Endodermal cell (in vitro differentiated cells): ENCODE results near the gene DOK6. TPM values are rescaled to one million over a fixed set of nuclear protein-coding genes. Genes with fewer than 3 reads are reported as not detected.
A peak's percentile ranks its signal among the peaks of the same experiment; 100 is the strongest.

ENCODE experiments used
- DNase-seq: peaks from one replicate; pipeline ENCODE4 v3.0.0-alpha.2; 2017
- H3K27ac ChIP-seq: 2 replicates; pipeline ENCODE4 v1.5.1; 2013; ENCODE audit warnings: mild to moderate bottlenecking, low read depth, low read length, moderate library complexity
- H3K27me3 ChIP-seq: 2 replicates; pipeline ENCODE4 v1.6.1; 2013; ENCODE audit warnings: mild to moderate bottlenecking, low read length, moderate library complexity; ENCODE audit not compliant: insufficient read depth, control insufficient read depth, poor library complexity, severe bottlenecking
- H3K36me3 ChIP-seq: 2 replicates; pipeline ENCODE4 v1.7.0; 2013; ENCODE audit warnings: mild to moderate bottlenecking, low read length, moderate library complexity; ENCODE audit not compliant: control insufficient read depth, insufficient read depth
- H3K4me1 ChIP-seq: one replicate; pipeline ENCODE4 v1.7.0; 2013; ENCODE audit warnings: low read length; ENCODE audit not compliant: control insufficient read depth, insufficient read depth
- H3K4me3 ChIP-seq: 2 replicates; pipeline ENCODE4 v1.5.1; 2013; ENCODE audit warnings: mild to moderate bottlenecking, low read length, moderate library complexity
- H3K9ac ChIP-seq: 2 replicates; pipeline ENCODE4 v1.6.1; 2013; ENCODE audit warnings: mild to moderate bottlenecking, low read length, moderate library complexity; ENCODE audit not compliant: poor library complexity, severe bottlenecking; ENCODE audit errors: extremely low read depth
- H3K9me3 ChIP-seq: 2 replicates; pipeline ENCODE4 v1.6.1; 2013; ENCODE audit warnings: mild to moderate bottlenecking, low read length, moderate library complexity; ENCODE audit not compliant: control insufficient read depth
- H3K27ac Mint-ChIP-seq: 2 replicates; pipeline ENCODE4 v1.8.0; 2020; ENCODE audit warnings: mixed read lengths
- H3K27me3 Mint-ChIP-seq: 2 replicates; pipeline ENCODE4 v1.8.0; 2021; ENCODE audit warnings: mild to moderate bottlenecking, mixed read lengths; ENCODE audit not compliant: insufficient read depth
- H3K36me3 Mint-ChIP-seq: 2 replicates; pipeline ENCODE4 v1.8.0; 2020; ENCODE audit warnings: low read depth, mixed read lengths
- H3K4me1 Mint-ChIP-seq: 2 replicates; pipeline ENCODE4 v1.8.0; 2020; ENCODE audit warnings: mixed read lengths
- H3K4me3 Mint-ChIP-seq: 2 replicates; pipeline ENCODE4 v1.8.0; 2020; ENCODE audit warnings: mild to moderate bottlenecking, moderate library complexity, mixed read lengths
- H3K9me3 Mint-ChIP-seq: 2 replicates; pipeline ENCODE4 v1.8.0; 2020; ENCODE audit warnings: mild to moderate bottlenecking, mixed read lengths
- WGBS, 2 experiments: methylation state at CpG; one replicate each; pipeline versions ENCODE4 v1.1.5 to v1.1.7; 2013; ENCODE audit warnings: missing lambda C conversion rate in 2 of 2, mixed read lengths in 1 of 2; ENCODE audit not compliant: insufficient coverage in 1 of 2, insufficient read length in 1 of 2; 5-methylcytosine and 5-hydroxymethylcytosine counted together
- total RNA-seq, 2 donors: library from RNA; stranded (reverse); fragmentation: NEBNext Ultra II Directional in 1 of 2; extraction: Animal tissue kit (Norgen Biotek cat#: 25700) in 1 of 2; gene quantifications; 2 replicates in 1 of 2; 3 replicates in 1 of 2; pipeline ENCODE4 v1.2.1, GENCODE V29; 2021
- TF ChIP-seq, protein P1 (sequence below): fragments of 200-600 bp; sonication (generic); conservative IDR thresholded peaks from 2 replicates; pipeline ENCODE4 v1.5.0; 2021; ENCODE audit warnings: antibody characterized with exemption, mild to moderate bottlenecking

DOK6 gene
- total RNA-seq, 2 donors from 2014 or later, result 5.7 to 5.9 TPM

DNA sequence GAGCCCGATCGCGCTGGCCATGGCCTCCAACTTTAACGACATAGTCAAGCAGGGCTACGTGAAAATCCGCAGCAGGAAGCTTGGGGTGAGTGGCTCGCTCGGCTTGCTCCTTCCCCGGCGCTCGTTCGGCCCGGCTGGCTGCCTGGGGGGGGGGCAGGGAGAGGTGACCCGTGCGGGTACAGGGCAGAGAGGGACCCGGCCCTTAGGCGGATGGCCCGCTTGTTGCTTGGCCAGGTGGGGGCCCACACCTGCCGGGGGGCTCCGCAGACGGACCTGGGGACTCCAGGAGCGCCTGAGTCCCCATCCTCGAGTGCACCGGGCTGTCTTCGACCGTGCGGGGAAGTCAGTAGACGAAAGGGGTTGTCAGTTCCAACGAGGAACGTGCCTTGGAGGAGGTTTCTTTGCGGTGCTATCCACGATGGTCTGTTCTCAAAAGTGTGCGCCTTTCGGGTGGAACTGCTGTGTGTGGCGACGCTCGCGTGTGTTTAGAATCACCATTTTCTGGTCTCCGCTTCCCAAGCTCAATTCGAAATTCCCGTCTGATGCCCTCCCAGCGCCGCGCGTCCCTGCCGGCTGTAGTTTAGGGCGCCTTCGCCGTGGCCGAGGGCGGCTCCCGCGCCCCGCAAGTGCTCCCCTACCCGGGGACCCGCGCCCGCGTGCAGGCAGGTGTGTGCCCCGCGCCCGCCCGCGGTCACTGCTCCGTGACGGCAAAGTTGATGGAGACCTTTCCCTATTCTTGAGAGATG, 711 bp downstream of the DOK6 start:
- no peak overlapping the region for H3K27ac ChIP-seq
- no peaks in the 10 kb centered on the region for H3K4me1 ChIP-seq
- H3K27me3 Mint-ChIP-seq, result peaks cover 60% of the 10 kb centered on the region
- DNase-seq, result peak; percentile 78
- no peak overlapping the region for H3K9ac ChIP-seq
- H3K4me3 ChIP-seq, result peak overlapping the region; percentile 80
- H3K27me3 ChIP-seq, result peaks cover 49% of the 10 kb centered on the region
- WGBS, 2 experiments, result 1% methylated on average over 27 to 66 of the region's 66 CpGs
- no peaks in the 10 kb centered on the region for H3K9me3 ChIP-seq
- H3K9me3 Mint-ChIP-seq, result no peaks in the 10 kb centered on the region
- TF ChIP-seq, protein P1, sequence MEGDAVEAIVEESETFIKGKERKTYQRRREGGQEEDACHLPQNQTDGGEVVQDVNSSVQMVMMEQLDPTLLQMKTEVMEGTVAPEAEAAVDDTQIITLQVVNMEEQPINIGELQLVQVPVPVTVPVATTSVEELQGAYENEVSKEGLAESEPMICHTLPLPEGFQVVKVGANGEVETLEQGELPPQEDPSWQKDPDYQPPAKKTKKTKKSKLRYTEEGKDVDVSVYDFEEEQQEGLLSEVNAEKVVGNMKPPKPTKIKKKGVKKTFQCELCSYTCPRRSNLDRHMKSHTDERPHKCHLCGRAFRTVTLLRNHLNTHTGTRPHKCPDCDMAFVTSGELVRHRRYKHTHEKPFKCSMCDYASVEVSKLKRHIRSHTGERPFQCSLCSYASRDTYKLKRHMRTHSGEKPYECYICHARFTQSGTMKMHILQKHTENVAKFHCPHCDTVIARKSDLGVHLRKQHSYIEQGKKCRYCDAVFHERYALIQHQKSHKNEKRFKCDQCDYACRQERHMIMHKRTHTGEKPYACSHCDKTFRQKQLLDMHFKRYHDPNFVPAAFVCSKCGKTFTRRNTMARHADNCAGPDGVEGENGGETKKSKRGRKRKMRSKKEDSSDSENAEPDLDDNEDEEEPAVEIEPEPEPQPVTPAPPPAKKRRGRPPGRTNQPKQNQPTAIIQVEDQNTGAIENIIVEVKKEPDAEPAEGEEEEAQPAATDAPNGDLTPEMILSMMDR, result no peak
- H3K4me3 Mint-ChIP-seq, result peak overlapping the region; percentile 67
- H3K27ac Mint-ChIP-seq, result no peak overlapping the region
- peaks cover 19% of the 10 kb centered on the region for H3K4me1 Mint-ChIP-seq
- H3K36me3 ChIP-seq, result no peaks in the 10 kb centered on the region
- H3K36me3 Mint-ChIP-seq, result no peaks in the 10 kb centered on the region

DNA sequence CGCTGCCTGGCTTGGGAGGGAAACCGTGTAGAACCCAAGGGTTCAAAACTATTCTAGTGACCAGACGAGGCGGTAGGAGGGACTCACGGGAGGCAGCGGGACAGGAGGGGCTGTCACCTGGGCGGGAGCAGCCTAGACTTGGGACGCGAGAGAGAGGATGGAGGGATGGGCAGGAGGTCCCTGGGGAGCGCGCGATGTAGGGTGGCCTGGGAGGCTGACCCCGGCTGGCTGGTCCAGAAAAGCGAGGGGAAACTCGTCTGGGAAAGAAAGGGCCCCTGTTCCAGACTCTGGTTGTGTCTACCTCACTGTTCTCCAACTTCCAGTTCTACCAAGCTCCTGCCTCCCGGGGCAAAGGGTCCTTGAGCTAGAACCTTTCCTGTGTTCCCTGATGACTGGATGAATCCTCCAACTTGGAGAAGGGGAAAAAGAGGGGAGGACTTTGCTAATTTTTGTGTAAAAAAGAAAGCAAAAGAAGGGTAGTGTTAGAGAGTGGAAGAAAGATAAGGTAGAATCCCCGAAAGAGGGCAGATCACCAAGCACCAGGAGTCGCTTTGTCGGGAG, 1.4 kb downstream of the DOK6 start:
- peaks cover 19% of the 10 kb centered on the region for H3K4me1 Mint-ChIP-seq
- TF ChIP-seq, protein P1, result no peak
- no peak overlapping the region for H3K27ac ChIP-seq
- DNase-seq, result peak; percentile 65
- 9 to 20% methylated on average over 7 to 19 of the region's 19 CpGs for WGBS, 2 experiments
- H3K9me3 ChIP-seq, result no peaks in the 10 kb centered on the region
- H3K36me3 ChIP-seq, result no peaks in the 10 kb centered on the region
- peak overlapping the region; percentile 80 for H3K4me3 ChIP-seq
- peaks cover 49% of the 10 kb centered on the region for H3K27me3 ChIP-seq
- no peak overlapping the region for H3K9ac ChIP-seq
- peaks cover 61% of the 10 kb centered on the region for H3K27me3 Mint-ChIP-seq
- H3K4me3 Mint-ChIP-seq, result peak overlapping the region; percentile 67
- no peak overlapping the region for H3K27ac Mint-ChIP-seq
- no peaks in the 10 kb centered on the region for H3K4me1 ChIP-seq
- H3K9me3 Mint-ChIP-seq, result no peaks in the 10 kb centered on the region
- no peaks in the 10 kb centered on the region for H3K36me3 Mint-ChIP-seq

DNA sequence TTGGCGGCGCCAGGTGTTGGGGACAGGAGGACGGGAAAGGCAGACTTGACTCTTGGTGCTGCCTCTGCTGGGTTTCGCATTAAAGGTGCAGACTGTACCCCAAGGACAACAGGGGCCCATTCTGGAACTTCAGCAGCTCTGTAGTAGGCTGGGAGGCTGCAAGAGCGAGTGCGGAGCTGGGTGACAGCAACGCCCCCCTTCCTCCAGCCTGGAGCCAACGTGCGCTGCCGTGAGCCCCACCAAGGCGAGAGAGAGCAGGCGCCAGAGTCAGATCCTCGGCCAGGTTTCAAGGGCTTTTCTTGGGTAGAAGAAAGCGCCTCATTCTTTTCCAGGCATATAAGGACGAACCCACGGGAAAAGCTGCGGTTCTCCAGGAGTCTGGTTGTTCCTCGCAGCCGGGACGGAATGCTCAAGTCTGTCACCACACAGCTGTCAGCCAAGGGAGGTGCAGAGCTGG, 1.9 kb downstream of the DOK6 start:
- peak overlapping the region; percentile 67 for H3K4me3 Mint-ChIP-seq
- no peaks in the 10 kb centered on the region for H3K4me1 ChIP-seq
- H3K27me3 Mint-ChIP-seq, result peaks cover 61% of the 10 kb centered on the region
- H3K9me3 ChIP-seq, result no peaks in the 10 kb centered on the region
- H3K9me3 Mint-ChIP-seq, result no peaks in the 10 kb centered on the region
- TF ChIP-seq, protein P1, result no peak
- no peak overlapping the region for H3K27ac Mint-ChIP-seq
- H3K36me3 ChIP-seq, result no peaks in the 10 kb centered on the region
- H3K27ac ChIP-seq, result no peak overlapping the region
- no peaks in the 10 kb centered on the region for H3K36me3 Mint-ChIP-seq
- peak; percentile 73 for DNase-seq
- peaks cover 19% of the 10 kb centered on the region for H3K4me1 Mint-ChIP-seq
- no peak overlapping the region for H3K9ac ChIP-seq
- whole genome bisulfite sequencing, 2 experiments, result 10 to 13% methylated on average over 13 to 20 of the region's 20 CpGs
- H3K4me3 ChIP-seq, result peak overlapping the region; percentile 80
- H3K27me3 ChIP-seq, result peaks cover 49% of the 10 kb centered on the region
